Stimulated activated CD8-positive, alpha-beta memory T cell treated with anti-CD3 and anti-CD28 coated beads, Interleukin-4, amount 100 ng/mL, for 1 hour (primary cell): ENCODE results near the gene RBM28.
"Not testable (repeated sequence)": the region's sequence is repeated elsewhere in the genome, so short reads cannot be mapped to it uniquely, and the experiment has no call there.

Experiments
- DNase-seq, 2 donors: peaks; one replicate each; pipeline ENCODE4 v3.0.0-alpha.2; 2020; ENCODE audit warnings: low read depth in 2 of 2, low spot score in 1 of 2

RBM28 gene

DNA sequence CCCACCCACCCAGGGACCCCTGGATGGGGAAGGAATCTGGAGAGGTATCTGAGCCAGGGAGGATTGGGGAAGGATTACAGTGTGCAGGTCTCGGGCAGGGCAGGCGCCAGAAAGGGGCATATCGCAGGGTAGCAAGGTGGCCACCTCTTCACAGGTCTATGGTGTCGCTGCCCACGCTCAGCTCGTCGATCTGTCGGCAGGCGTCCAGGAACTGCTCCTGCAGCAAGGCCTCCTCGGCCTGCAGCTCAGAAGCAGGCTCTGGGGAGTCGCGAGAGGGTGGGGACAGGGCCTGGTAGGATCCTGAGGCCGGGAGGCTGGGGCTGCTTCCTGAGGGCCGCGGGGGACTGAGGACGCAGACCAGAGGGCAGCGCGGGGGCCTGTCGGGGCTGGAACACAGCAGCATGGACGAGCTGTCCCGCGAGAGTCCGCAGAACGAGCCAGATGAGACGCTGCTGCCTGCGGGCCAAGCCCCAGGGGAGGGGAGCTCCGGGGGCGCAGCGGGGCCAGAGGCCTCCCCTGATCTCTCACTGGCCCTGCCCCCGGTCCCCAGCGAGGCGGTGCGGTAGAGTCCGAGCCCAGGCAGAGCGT lies 7.1 kb upstream of the RBM28 start:
- no peak for DNase-seq

DNA sequence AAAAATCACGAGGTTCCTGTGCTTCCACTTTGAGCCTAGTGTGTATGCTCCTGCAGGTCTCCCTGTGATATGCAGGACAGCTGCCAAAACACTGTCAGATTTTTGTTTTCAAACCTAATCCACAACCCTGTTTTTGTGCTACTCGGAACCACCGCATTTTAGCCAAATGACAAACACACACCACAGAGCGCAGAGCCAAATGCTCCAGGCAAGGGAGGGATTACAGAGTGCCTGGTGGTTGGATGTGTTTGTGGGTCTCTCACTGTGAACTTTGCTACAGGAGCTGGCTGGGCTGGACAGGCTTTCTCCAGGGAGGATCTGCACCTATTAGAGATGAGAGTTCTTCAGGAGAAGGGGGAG lies 5.7 kb upstream of the RBM28 start:
- no peak for DNase-seq

DNA sequence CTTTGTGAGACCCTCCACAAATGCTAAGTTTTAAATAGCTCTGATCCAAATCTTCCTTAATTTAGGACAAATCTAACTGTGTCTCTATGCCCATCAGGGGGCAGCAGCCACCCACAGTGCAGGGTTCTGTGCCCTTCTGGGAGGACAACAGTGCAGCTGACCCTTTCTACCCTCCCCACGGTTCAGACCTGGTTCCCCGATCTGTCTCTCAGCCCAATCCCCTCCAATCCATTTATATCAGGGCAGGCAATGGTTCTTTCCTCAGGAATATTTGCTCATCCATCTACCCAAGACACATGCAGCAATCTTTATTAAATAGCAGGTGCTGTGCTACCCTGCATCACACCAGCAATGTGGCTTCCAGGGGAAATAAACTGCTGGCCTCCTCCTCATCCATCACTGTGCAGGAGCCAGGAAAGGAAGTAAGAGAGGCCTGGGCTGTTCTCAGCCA lies 4.0 kb upstream of the RBM28 start:
- peak in 1 of 2 donors; percentile 17 for DNase-seq

DNA sequence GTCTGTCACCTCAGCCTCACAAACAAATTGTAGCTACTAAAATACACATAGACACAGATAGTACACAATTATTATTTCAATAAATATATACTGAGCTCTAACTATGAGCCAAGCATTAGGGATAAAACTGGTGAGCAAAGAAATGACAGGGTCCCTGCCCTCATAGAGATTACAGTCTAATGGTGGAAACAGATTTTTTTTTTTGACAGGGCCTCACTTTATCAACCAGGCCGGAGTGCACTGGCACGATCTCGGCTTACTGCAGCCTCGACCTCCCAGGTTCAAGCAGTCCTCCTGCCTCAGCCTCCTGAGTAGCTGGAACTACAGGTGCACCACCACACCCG lies 695 bp upstream of the RBM28 start:
- DNase-seq = no peak

DNA sequence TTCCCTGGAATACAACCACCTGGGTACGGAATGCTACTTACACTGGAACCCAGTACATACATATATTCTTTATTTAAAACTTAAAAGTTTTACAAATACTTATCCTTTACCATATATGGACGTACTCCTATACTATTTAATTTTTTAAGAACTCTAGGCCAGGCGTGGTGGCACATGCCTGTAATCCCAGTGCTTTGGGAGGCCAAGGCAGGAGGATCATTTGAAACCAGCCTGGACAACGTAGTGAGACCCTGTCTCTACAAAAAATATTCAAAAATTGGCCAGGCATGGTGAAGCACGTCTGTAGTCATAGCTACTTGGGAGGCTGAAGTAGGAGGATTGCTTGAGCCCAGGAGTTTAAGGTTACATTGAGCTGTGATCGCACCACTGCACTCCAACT lies 2.0 kb downstream of the RBM28 start:
- no peak for DNase-seq

DNA sequence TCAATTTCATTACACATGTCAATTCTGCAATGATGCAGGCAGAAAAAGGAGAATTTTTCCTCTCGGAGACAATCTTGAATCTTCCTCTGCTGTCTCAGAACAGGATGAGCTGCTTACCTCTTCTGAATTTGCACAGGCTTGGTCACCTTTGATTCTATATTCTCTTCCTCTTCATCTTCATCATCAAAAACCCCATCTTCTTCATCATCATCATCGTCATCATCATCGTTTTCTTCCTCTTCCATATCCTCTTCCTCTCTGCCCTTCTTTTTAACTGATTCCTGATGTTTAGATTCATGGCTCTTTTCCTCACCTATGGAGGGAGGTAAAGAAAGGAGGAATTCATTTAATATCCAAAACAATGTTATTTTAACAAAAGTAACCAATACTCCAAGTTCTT lies 8.0 kb downstream of the RBM28 start:
- no peak for DNase-seq

DNA sequence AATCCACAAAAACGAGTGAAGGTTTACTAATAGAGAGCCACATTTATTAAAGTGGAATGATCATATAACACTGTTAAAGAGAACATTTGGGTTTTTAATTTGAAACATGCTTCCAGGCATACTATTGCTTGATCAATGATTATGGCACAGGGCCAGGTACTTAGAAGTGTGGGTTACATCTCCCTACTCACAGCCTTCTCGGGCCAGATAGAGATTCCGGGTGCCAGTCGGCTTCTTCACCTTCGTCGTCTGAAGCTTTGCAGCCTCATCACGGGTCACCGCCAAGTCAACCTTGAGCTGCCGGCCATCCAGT lies 19.4 kb downstream of the RBM28 start:
- no peak for DNase-seq

DNA sequence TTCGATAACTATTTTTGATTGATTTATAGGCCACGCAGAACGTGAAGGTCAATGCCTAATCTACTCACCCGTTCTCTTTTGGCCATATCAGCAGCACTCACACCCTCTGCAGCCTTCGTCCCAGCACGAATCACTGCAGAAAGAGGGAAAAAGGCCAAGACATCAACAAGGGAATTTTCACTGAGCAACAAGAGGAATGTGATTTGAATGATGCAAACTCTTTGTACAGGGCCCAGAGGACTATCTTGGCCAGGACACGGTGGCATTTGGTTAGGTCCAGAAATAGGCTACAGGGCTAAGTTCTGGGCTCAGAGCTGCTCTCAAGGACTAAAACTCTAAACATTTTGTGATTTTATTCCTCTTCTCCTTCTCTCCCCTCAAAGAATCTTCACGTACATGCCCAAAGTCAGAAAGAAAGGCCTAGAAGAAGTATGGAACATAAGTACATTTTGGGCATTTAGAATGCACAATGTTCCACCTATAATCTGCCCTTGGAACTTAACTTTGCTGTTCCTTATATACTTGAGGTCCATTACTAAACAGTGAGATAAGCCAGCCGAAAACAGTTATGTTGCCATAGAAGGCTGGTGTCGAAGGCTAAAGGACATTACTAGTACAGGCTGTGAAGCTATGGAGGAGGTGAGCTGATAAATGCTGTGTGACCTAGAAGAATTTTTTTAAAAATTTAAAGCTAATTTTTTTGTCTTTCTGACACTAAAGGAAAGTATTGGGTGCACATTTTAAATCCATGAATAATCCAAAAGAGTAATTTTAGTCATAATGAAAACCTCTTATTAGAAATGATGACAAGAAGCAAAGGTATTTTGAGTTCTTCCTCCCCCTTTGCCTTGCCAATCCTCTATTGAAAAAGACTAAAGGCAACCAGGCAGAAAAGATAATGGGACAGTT lies 20.0 kb downstream of the RBM28 start:
- DNase-seq = no peak

- DNase-seq = no peak
These were observed 20.7 kb downstream of the RBM28 start for GRCh38 chr7:128323040-128323439.

DNA sequence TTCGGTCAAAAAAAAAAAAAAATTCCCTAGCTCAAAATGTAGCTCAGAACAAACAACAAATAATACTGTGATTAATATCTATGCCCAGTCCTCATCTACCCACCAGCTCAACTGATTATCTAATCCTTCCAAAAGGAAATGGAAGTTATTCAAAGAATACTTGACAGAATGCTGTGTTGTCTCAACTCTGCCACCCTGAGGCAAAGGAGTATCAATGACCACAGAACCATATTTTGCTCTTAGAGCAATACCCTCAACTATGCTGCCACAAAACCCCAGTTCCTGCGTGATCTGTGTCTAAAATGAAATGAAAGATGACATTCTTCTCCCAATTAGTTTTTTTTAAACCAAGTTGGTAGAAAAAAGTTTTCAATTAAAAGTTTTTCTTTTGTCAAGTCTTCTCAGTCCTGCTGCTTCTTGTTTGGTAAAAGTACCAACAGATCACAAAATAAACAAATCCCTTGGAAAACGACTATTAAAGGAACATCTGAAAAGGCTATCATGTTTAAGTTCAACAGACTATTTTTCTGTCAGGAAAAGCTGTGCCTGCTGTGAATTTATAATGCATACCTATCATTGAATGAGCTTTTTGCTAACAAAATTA lies 21.6 kb downstream of the RBM28 start:
- no peak for DNase-seq

DNA sequence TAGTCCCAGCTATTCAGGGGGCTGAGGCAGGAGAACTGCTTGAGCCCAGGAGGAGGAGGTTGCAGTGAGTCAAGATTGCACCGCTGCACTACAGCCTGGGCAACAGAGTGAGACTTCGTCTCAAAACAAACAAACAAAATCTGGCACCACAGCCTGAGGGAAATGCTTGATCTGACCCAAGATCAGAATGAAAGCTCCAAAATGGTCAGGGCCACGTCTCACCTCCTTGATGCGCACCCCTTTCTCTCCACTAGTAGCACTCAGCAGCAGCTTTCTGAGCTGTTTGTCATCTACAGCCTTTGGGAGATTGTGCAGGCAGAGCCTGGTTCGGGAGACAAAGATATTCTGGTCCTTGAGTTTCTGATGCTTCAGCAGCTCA lies 22.7 kb downstream of the RBM28 start:
- DNase-seq = no peak

DNA sequence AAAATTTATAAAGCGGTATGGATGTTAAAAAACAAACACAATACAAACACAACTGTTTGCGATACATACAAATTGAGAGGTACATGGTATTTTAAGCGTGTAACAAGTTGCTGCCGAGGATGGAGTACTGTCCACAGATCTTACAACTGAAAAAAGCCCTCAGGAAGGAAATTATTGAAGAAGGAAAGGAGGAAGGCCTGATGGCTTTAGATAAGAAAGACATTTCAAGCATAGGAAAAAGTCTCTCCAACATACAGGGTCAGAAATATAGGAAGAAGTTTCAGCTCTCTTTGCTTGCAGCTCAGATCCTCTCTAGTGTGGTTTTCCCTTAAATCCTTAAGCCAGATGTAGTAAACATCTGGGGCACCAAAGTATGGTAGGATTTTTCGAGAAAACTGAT lies 25.0 kb downstream of the RBM28 start:
- DNase-seq = no peak

DNA sequence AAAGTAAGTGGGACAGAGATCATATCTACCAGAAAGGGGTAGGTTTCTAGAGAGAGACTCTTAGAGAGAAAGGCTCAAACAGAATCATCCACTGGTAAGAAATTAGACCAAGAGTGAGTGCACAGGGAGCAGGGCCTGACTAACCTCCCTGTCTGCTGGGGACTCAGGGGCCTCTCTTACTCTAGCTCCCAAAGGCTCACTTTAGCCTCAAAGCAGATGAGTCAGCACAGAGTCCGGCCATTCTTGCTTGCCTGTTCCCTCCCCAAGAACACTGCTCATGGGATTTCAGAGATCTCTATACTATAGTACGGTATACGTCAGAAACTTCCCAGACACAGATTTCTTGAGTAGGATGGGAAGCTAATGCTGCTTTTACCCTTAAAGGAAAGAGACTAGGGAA lies 32.7 kb downstream of the RBM28 start:
- no peak for DNase-seq

DNA sequence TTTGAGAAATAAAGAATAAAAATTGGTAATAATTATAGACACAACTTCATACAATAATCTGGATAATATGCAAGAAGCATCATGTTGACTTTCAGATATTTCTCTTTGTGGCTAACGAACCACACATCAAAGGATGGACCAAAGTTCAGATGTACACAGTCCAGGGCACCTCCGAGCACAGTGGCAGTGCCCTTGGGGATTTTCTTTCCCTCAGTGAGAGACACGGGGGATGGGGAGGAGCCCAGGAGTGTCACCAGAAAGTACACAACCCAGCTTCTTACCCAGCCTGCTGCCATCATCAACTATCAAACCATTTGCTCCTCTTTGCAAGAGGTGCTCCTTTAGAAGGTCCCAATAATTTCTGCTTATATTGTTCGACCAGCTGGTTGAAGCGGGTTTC lies 33.2 kb downstream of the RBM28 start:
- DNase-seq = no peak

DNA sequence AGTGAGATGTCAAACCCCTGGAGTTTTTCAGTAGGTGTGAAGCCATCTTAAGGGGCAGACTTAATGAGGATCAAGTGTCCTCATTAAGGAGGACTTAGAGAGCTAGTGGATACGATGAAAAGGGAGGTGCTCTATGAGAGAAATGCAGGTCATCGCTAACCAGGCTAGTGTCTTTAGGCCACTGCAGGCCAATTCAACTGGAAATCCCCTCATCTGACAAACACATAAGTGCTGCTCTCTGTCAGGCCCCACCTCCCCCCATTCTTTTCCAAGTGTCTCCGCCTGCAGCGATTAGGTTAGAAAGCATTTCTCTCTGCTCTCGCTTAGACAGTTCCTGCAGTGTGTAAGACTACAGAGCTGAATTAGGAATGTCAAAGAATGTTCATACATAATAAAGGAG lies 33.7 kb downstream of the RBM28 start:
- DNase-seq = no peak

DNA sequence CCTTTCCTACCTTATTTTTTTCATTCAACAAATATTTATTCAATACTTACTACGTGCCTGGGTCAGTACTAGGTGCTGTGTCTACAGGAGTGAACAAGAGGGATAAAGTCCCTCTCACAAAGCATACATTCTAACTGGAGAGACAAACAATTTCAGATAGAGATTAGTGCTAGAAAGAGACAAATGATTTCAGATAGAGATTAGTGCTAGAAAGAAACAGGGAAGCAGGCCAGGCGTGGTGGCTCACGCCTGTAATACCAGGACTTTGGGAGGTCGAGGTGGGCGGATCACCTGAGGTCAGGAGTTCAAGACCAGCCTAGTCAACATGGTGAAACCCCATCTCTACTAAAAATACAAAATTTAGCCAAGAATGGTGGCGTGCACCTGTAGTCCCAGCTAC lies 34.6 kb downstream of the RBM28 start:
- DNase-seq = no peak

DNA sequence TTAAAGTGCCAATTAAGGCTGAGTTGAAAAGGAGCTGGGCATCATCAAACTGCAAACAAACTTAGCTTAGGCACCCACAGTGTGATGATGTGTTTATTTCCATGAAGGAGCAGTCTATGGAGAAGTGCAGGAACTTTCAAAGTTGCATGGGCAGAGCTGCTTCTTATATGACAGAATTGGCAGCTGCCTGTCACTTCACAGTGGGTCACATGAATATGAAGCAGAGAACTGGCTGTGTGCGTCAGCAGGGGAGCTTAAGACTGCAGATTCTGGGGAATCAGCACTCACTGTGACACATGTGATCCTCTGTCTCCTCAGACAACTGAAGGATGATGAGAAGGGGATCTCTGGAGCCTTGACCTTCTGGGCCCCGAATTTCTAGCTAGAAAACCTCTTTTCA lies 36.6 kb downstream of the RBM28 start:
- no peak for DNase-seq

- DNase-seq = no peak
These were observed 39.5 kb downstream of the RBM28 start for GRCh38 chr7:128304212-128304611.

DNA sequence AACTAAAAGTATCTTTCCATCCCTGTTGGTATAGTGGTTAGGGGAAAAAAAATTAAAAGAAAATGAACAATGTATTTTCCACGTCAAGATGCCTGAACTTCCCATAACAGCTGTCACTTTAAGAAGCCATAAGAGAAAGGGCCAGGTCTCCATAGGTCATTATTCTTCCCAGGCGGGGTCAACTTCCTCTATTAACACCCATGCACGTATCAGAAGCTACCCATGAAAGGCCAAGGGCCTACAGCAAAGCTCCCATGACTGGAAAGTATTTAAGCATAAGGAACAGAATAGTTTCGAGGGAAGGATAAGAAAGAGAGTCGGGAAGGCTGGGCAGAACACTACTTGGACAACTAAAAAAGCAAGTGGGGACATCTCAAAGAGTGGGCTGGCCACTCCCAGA lies 40.1 kb downstream of the RBM28 start:
- no peak for DNase-seq

- no peak for DNase-seq
These were observed 40.6 kb downstream of the RBM28 start for GRCh38 chr7:128303133-128303532.

- no peak for DNase-seq
These were observed 41.6 kb downstream of the RBM28 start for GRCh38 chr7:128302139-128302538.

DNA sequence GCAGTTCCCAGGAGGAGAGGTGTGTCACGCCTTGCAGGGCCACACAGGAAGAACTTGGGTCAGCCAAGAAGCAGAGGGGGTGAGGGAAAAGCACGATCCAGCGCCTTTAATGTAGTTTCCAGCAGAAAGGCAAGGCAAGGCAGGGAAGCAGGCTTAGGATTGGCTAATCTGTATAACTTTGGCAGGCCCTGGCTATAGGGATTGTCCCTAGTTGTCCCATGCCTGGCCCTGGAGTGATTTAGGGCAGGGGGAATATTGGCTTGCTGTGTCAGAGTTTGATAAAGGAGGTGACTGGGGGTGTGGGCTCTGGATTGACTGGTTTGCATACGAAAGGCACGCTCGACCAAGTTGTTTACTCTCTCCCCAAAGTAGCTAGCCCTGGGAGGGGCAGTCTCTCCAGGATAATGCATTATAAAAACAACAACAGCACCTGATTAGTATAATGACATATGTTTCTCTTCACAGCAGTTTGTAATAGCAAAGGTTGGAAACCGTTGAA lies 44.5 kb downstream of the RBM28 start:
- DNase-seq = no peak

DNA sequence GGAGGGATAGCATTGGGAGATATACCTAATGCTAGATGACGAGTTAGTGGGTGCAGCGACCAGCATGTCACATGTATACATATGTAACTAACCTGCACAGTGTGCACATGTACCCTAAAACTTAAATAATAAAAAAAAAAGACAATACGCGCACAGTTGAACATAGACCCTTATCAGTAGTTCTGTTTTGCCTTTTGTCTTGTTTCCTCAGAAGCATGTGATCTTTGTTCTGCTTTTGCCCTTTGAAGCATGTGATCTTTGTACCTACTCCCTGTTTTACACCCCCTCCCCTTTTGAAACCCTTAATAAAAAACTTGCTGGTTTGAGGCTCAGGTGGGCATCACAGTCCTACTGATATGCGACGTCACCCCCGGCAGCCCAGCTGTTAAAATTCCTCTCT lies 45.7 kb downstream of the RBM28 start:
- DNase-seq = not testable (repeated sequence)
